GM23338 (cell line): ENCODE measurements around the gene ZNF524. TPM values are rescaled to one million over a fixed set of nuclear protein-coding genes. Genes with fewer than 3 reads are reported as not detected.

Experiments
- ATAC-seq: fragments of 200-7000 bp; cut with Tn5 transposase; 3 replicates; pipeline ENCODE4 v1.9.1; 2020
- DNase-seq: peaks from one replicate; pipeline ENCODE4 v3.0.0-alpha.2; 2015; ENCODE audit warnings: low spot score
- H2AFZ ChIP-seq: fragments of 200-600 bp; sonication (generic); 2 replicates; pipeline ENCODE4 v1.8.0; 2016; ENCODE audit warnings: antibody characterized with exemption, mild to moderate bottlenecking, moderate library complexity
- H3F3A ChIP-seq: fragments of 200-600 bp; sonication (generic); replicated peaks from 2 replicates; pipeline ENCODE4 v1.8.0; 2017; ENCODE audit warnings: antibody characterized with exemption, mixed run types, low read depth
- H3K27ac ChIP-seq: fragments of 200-600 bp; sonication (generic); 2 replicates; pipeline ENCODE4 v1.6.1; 2016; ENCODE audit warnings: low read depth
- H3K27me3 ChIP-seq: fragments of 200-600 bp; sonication (generic); 2 replicates; pipeline ENCODE4 v1.8.0; 2016; ENCODE audit warnings: mild to moderate bottlenecking, mixed run types, moderate library complexity; ENCODE audit not compliant: insufficient read depth
- H3K36me3 ChIP-seq: fragments of 200-600 bp; sonication (generic); 2 replicates; pipeline ENCODE4 v1.8.0; 2016; ENCODE audit warnings: mild to moderate bottlenecking; ENCODE audit not compliant: insufficient read depth
- H3K4me1 ChIP-seq: fragments of 200-600 bp; sonication (generic); 2 replicates; pipeline ENCODE4 v1.8.0; 2016; ENCODE audit warnings: mild to moderate bottlenecking, moderate library complexity; ENCODE audit not compliant: insufficient read depth
- H3K4me2 ChIP-seq: fragments of 200-600 bp; sonication (generic); 2 replicates; pipeline ENCODE4 v1.7.1; 2017; ENCODE audit warnings: mixed run types
- H3K4me3 ChIP-seq: fragments of 200-600 bp; sonication (generic); 2 replicates; pipeline ENCODE4 v1.6.1; 2016; ENCODE audit warnings: mixed run types
- H3K79me2 ChIP-seq: fragments of 200-600 bp; sonication (generic); replicated peaks from 2 replicates; pipeline ENCODE4 v1.8.0; 2017; ENCODE audit warnings: mild to moderate bottlenecking; ENCODE audit not compliant: insufficient read depth
- H3K9me2 ChIP-seq: fragments of 200-600 bp; sonication (generic); 2 replicates; pipeline ENCODE4 v1.8.0; 2017; ENCODE audit not compliant: insufficient read depth
- H4K20me1 ChIP-seq: fragments of 200-600 bp; sonication (generic); replicated peaks from 2 replicates; pipeline ENCODE4 v1.8.0; 2017; ENCODE audit warnings: mild to moderate bottlenecking; ENCODE audit not compliant: insufficient read depth
- H3K27ac Mint-ChIP-seq: 2 replicates; pipeline ENCODE4 v1.8.0; 2020; ENCODE audit warnings: inconsistent platforms, mild to moderate bottlenecking, moderate library complexity, mixed read lengths
- H3K27me3 Mint-ChIP-seq: 3 replicates; pipeline ENCODE4 v1.8.0; 2022; ENCODE audit warnings: low read depth, mild to moderate bottlenecking, moderate library complexity, mixed read lengths, inconsistent platforms; ENCODE audit not compliant: insufficient read depth, poor library complexity
- H3K36me3 Mint-ChIP-seq: 3 replicates; pipeline ENCODE4 v1.8.0; 2021; ENCODE audit warnings: low read depth, mild to moderate bottlenecking, inconsistent platforms, moderate library complexity, mixed read lengths
- H3K4me1 Mint-ChIP-seq: 3 replicates; pipeline ENCODE4 v1.8.0; 2020; ENCODE audit warnings: mild to moderate bottlenecking, inconsistent platforms, mixed read lengths
- H3K4me3 Mint-ChIP-seq: 3 replicates; pipeline ENCODE4 v1.8.0; 2021; ENCODE audit warnings: moderate library complexity, mild to moderate bottlenecking, inconsistent platforms, mixed read lengths
- H3K9me3 Mint-ChIP-seq: 3 replicates; pipeline ENCODE4 v1.8.0; 2020; ENCODE audit warnings: moderate library complexity, mild to moderate bottlenecking, inconsistent platforms, mixed read lengths
- CREB1 ChIP-seq: fragments of 250-450 bp; sonication (Bioruptor Pico); IDR thresholded peaks from 2 replicates; pipeline ENCODE4 v1.5.0; 2020; ENCODE audit warnings: low read depth, mild to moderate bottlenecking, moderate library complexity
- CTCF ChIP-seq, 2 experiments: fragments of 200-600 bp in 1 of 2; sonication (generic) in 1 of 2; conservative IDR thresholded peaks; 2 replicates each; pipeline versions ENCODE4 v1.5.1 to v1.6.1; 2016 to 2017; ENCODE audit warnings: antibody characterized with exemption in 2 of 2, low read depth in 2 of 2, mild to moderate bottlenecking in 2 of 2, moderate library complexity in 1 of 2
- ETS1 ChIP-seq: IDR thresholded peaks from 2 replicates; pipeline ENCODE4 v1.6.1; 2016; ENCODE audit warnings: antibody characterized with exemption
- EZH2 ChIP-seq: fragments of 200-600 bp; sonication (generic); IDR thresholded peaks from one replicate; pipeline ENCODE4 v1.8.0; 2017; ENCODE audit warnings: antibody characterized with exemption, mild to moderate bottlenecking, low read depth; ENCODE audit not compliant: unreplicated experiment
- EZH2phosphoT487 ChIP-seq: fragments of 200-600 bp; sonication (generic); IDR thresholded peaks from one replicate; pipeline ENCODE4 v1.8.1; 2018; ENCODE audit warnings: antibody characterized with exemption; ENCODE audit not compliant: unreplicated experiment
- JUNB ChIP-seq: IDR thresholded peaks from one replicate; pipeline ENCODE4 v1.6.1; 2016; ENCODE audit warnings: antibody characterized with exemption; ENCODE audit not compliant: unreplicated experiment
- NANOG ChIP-seq: IDR thresholded peaks from 2 replicates; pipeline ENCODE4 v1.6.1; 2016; ENCODE audit warnings: antibody characterized with exemption, borderline replicate concordance
- POLR2AphosphoS5 ChIP-seq: IDR thresholded peaks from 2 replicates; pipeline ENCODE4 v1.6.1; 2016; ENCODE audit warnings: antibody characterized with exemption, low read depth
- REST ChIP-seq: IDR thresholded peaks from one replicate; pipeline ENCODE4 v1.6.1; 2018; ENCODE audit warnings: antibody characterized with exemption; ENCODE audit not compliant: unreplicated experiment
- STAT1 ChIP-seq: IDR thresholded peaks from one replicate; pipeline ENCODE4 v1.6.1; 2016; ENCODE audit warnings: antibody characterized with exemption; ENCODE audit not compliant: unreplicated experiment
- ZNF114 ChIP-seq: fragments of 250-450 bp; sonication (Bioruptor Pico); IDR thresholded peaks from 2 replicates; pipeline ENCODE4 v1.5.0; 2020; ENCODE audit warnings: mild to moderate bottlenecking, moderate library complexity
- ZNF331 ChIP-seq: fragments of 250-450 bp; sonication (Bioruptor Pico); IDR thresholded peaks from 2 replicates; pipeline ENCODE4 v1.5.0; 2020; ENCODE audit warnings: low read depth, mild to moderate bottlenecking, moderate library complexity
- ZNF462 ChIP-seq: fragments of 250-450 bp; sonication (Bioruptor Pico); IDR thresholded peaks from 2 replicates; pipeline ENCODE4 v1.5.0; 2020; ENCODE audit warnings: mild to moderate bottlenecking, moderate library complexity
- polyA plus RNA-seq: library from polyadenylated mRNA; unstranded; fragments of >200 nt; fragmentation: Nextera tagmentation; extraction: Ambion mirVana; gene quantifications from 2 replicates; pipeline ENCODE4 v1.2.1, GENCODE V29; 2016
- total RNA-seq: library from RNA; depleted of rRNA; stranded (reverse); fragments of >200 nt; shearing (Covaris generic); gene quantifications from 2 replicates; pipeline ENCODE4 v1.2.3, GENCODE V29; 2014

The ZNF524 gene
- total and polyA plus RNA-seq, 2 experiments from 2014 or later, result 6.0 to 8.3 TPM

- Mint-ChIP-seq H3K27ac (no peak overlapping the region; the same call in 1 of the 2 replicates), H3K36me3 (peaks cover 31% of the 10 kb centered on the region), H3K27me3 (peaks cover 17% of the 10 kb centered on the region), H3K4me1 (peaks cover 30% of the 10 kb centered on the region), H3K9me3 (no peaks in the 10 kb centered on the region; the same call in none of the 3 replicates), H3K4me3 (peak overlapping the region; percentile 8; the same call in 2 of the 3 replicates)
- Histone ChIP-seq H3K4me1 (peaks cover 14% of the 10 kb centered on the region), H3K27ac (no peak overlapping the region), H3K4me2 (peak overlapping the region; percentile 77; the same call in 1 of the 2 replicates), H4K20me1 (no peaks in the 10 kb centered on the region), H3K36me3 (0 out of 2 replicates have a peak, but pooled peaks cover 3% of the 10 kb centered on the region), H3K9me2 (no peaks in the 10 kb centered on the region), H3K4me3 (no peak overlapping the region; the same call in 1 of the 2 replicates), H2AFZ (no peak overlapping the region), H3K79me2 (no peaks in the 10 kb centered on the region), H3K27me3 (peaks cover 35% of the 10 kb centered on the region), H3F3A (peaks cover 28% of the 10 kb centered on the region)
- peak; percentile 79 for DNase-seq
- ATAC-seq, result peak; percentile 15
- no peak for TF ChIP-seq ZNF331 (CRISPR knock-in tag)
- no peak for TF ChIP-seq NANOG
- TF ChIP-seq STAT1, result no peak
- no peak for TF ChIP-seq REST
- TF ChIP-seq CREB1 (CRISPR knock-in tag), result no peak
- TF ChIP-seq ZNF114 (CRISPR knock-in tag), result no peak
- no peak for TF ChIP-seq JUNB
- no peak for TF ChIP-seq EZH2phosphoT487
- no peak for TF ChIP-seq ETS1
- TF ChIP-seq POLR2AphosphoS5, result no peak
- no peak for TF ChIP-seq CTCF (conservative IDR thresholded peaks at IDR 0.05; ENCODE audit: low read depth in 2 of 2)
- TF ChIP-seq EZH2, result no peak
- no peak for TF ChIP-seq ZNF462 (CRISPR knock-in tag)
Measured at GRCh38 chr19:55591555-55591954, 8.5 kb upstream of the ZNF524 start.
